ENCODE data around the gene COL6A5.
"Not testable (repeated sequence)": the region's sequence is repeated elsewhere in the genome, so short reads cannot be mapped to it uniquely, and the experiment has no call there.

COL6A5 gene

GRCh38 chr3:130389743-130390478, 44.4 kb downstream of the COL6A5 start:
- no peak for DNase-seq

DNA sequence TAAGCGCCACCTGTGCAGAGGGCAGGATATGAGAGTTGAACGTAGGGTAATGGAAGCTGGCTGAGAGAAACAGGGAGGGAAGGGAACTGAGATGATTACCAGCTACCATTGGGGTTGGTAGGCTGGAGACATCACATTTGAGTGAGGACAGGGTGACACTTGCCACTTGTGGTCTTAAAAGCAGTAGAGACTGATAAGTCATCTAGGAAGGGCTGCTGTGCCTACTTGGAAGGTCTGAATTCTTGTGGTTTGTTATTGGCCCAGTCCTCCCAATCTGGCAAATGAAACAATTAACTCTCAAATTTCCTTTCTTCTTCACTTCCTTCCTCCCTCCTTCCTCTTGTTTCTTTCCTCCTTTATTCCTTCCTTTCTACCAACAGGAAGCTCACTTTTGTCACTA, 46.8 kb downstream of the COL6A5 start:
- DNase-seq, result no peak

GRCh38 chr3:130393594-130393993, 48.1 kb downstream of the COL6A5 start:
- DNase-seq, result no peak

GRCh38 chr3:130395331-130395730, 49.9 kb downstream of the COL6A5 start:
- DNase-seq, result no peak

DNA sequence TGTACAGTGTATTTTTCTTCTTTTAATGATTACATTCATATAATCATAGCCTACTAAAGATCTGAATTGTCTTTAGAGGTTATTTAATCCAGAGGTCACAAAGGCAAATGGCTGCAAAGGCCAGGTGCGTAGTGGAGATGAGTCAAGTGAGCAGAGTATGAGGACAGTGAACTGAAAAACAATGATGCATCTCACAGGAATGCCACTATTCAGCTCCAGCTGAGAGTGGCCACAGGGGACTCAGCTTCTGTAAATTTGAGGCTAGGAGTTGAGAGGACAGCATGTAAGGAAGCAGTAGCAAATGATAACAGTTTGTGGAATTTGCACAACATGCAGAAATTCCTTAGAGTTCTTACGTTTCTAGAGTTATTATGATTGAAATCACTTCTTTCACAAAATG, 50.4 kb downstream of the COL6A5 start:
- DNase-seq, result peak; percentile 19 to 63

DNA sequence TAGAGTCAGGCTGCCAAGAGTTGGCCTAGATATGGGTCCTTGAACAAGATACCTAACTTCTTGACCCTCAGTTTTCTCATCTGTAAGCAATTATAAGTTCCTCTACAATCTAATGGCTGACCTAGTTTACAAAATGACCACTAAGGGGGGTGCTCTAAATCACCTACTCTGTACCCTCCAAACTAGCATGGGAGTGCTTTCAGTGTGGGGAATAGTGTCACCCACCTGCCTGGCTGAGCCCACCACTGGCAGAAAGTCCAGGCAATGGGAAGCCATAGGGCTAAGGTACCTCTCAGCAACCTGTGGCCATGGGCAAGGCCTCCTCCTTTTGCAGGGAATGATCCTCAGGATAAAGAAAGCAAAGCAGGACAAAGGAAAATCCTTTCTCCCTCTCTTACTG, 58.9 kb downstream of the COL6A5 start:
- no peak for DNase-seq

- DNase-seq, result no peak
Measured at GRCh38 chr3:130405956-130406355, 60.5 kb downstream of the COL6A5 start.

GRCh38 chr3:130408253-130408652, 62.8 kb downstream of the COL6A5 start:
- DNase-seq, result not testable (repeated sequence)

DNA sequence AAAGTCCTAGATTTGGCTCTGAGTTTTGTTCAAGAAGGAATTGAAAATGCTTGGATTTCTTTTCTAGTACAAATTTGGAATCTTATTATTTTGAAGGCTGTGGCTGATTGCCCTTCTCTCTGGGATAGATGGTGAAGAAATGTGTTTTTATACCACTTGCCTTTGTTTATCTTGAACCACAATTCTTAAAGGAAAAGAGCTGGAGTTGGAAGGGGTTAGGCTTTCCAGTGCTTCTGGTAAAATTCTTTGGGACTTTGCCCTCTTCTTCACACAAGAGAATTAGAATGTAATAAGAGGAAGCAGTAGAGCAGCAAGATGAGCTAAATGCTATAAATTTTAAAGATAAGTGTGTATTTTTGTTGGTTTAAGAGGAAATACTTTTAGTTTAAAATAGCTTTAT, 65.8 kb downstream of the COL6A5 start:
- no peak for DNase-seq

- DNase-seq, result no peak
Measured at GRCh38 chr3:130412991-130413560, 67.6 kb downstream of the COL6A5 start.

DNA sequence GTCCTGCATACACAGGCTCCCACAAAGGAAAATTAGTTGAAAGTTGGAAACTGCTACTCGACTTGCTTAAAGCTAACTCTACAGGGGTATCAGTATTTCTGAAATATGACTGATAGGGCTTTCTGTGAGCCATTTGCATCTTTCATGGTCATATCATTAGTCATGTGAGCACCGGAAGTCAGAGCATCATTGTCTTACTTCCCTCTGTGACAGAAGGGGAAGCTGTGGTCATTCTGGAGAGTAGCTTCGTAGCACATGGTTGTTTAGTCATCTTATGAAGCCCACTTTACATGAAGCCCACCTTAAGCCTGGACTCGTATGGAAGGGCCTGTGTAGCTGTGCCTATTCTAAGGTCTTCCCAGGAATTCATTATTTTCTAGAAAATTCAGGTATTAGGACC, 69.0 kb downstream of the COL6A5 start:
- DNase-seq, result no peak

- no peak for DNase-seq
Measured at GRCh38 chr3:130420466-130420865, 75.0 kb downstream of the COL6A5 start.

GRCh38 chr3:130423064-130423463, 77.6 kb downstream of the COL6A5 start:
- no peak for DNase-seq

DNA sequence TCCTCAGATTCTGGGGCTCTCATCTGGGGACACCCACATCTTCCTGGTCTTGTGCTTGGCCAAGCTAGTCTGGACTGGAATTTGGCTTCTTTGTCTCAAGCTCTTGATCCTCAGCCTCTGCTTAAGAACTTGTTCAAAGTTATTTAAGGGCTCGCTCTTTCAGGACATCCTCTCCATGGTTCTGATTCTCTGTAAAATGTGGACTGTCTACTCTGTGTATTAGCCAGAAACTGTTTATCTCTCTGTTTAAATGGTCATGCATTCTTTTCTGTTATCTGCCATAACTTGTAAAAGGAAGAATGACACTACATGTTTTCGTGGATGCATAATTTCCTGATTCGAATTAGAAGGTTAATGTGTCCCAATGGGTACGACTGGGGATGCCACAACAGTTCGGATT, 79.4 kb downstream of the COL6A5 start:
- DNase-seq, result no peak

DNA sequence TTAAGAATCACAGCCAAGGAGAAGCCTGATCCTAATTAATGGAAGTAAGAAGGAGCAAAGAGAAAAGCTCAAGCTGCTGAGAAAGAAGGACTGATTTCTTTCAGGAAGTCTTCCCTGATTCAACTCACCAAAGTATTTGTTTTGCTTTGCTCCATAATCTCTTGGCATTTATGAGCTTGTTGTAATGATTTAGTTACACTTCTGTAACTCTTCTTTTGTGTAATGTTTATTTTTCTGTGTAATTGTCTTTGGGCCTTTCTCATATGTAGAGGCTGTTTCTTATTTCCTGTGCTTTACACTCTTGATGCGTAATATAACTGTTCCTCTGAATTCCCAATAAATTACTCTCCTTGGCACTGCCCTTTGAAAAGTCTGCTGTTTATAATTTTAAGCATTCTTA, 80.0 kb downstream of the COL6A5 start:
- no peak for DNase-seq

GRCh38 chr3:130426206-130426605, 80.7 kb downstream of the COL6A5 start:
- DNase-seq, result no peak

- DNase-seq, result no peak
Measured at GRCh38 chr3:130428871-130429712, 83.6 kb downstream of the COL6A5 start.

DNA sequence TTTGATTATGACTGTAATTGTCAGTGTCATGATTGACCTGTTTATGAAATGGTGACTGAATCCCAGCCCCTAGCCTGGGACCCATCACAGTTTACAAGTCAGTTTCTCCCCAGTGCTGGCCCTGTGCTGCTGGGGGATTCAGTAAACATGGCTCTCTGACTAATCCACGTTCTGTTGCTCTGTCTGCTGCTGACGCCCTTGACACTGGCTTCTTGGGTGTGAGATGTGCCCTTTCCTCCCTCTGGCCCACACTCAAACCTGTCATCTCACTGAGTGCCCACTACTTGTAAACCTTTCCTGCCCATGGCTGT, 84.2 kb downstream of the COL6A5 start:
- no peak for DNase-seq

GRCh38 chr3:130430266-130430665, 84.8 kb downstream of the COL6A5 start:
- DNase-seq, result no peak

- DNase-seq, result not testable (repeated sequence)
Measured at GRCh38 chr3:130432086-130432485, 86.6 kb downstream of the COL6A5 start.

GRCh38 chr3:130433306-130433705, 87.8 kb downstream of the COL6A5 start:
- no peak for DNase-seq

DNA sequence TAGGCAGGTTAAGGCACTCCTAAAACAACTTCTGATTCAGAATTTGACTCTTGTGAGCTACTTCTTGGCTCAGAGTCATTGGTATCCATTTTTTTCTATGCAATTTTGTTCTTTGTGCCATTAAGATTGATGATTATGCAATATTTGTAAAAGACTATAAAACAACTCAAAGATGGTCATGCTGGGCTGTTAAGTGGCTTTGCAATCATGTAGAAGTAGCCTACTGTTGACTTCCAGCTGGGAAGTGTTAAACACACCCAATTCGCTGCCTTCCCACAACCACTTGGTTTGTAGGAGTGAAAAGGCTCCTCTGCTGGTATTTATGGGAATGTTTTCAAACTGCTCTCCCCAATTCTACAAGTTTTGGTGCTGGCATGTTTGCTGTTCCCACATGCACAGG, 96.8 kb downstream of the COL6A5 start:
- no peak for DNase-seq

DNA sequence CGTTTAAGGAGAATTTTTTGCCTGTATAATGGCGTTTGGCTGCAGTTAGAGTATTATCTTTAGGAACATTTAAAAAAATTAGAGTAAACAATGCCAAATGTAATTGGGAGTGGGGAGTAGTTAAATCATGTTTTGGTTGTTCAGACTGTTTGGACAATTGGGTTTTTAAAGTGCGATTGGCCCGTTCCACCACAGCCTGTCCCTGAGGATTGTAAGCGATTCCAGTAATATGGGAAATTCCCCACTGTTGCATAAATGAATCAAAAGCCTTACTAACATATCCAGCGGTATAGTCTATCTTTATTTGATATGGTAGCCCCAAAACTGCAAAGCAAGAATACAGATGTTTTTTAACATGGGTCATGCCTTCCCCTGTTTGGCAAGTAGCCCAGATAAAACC, 101.4 kb downstream of the COL6A5 start:
- DNase-seq, result not testable (repeated sequence)

- not testable (repeated sequence) for DNase-seq
Measured at GRCh38 chr3:130448155-130448554, 102.7 kb downstream of the COL6A5 start.

Measured in SW 1271 (cell line).